HG02759 (cell line): ENCODE measurements around the gene POLR2L.

Source experiments
- ATAC-seq: cut with Tn5 transposase; IDR thresholded peaks from one replicate; pipeline ENCODE4 v1.9.1; 2021; ENCODE audit warnings: mild to moderate bottlenecking, moderate library complexity; ENCODE audit not compliant: unreplicated experiment

Gene POLR2L

GRCh38 chr11:828506-829175 lies 13.7 kb downstream of the POLR2L start:
- ATAC-seq = no peak

- no peak for ATAC-seq
These were observed 14.5 kb downstream of the POLR2L start, which contains the start of gene CRACR2B for GRCh38 chr11:827897-828192. Gene CRACR2B (plus strand): TSS chr11:827919. CDS start chr11:828608, 689 bp downstream.

- ATAC-seq = no peak
These were observed 15.0 kb downstream of the POLR2L start for GRCh38 chr11:827146-827896.

- ATAC-seq = no peak
These were observed 15.5 kb downstream of the POLR2L start for GRCh38 chr11:826836-827145.

- no peak for ATAC-seq
These were observed 16.1 kb downstream of the POLR2L start for GRCh38 chr11:826227-826621.

- no peak for ATAC-seq
These were observed 16.7 kb downstream of the POLR2L start for GRCh38 chr11:825366-826226.

GRCh38 chr11:824942-825341 lies 17.4 kb downstream of the POLR2L start:
- no peak for ATAC-seq

- no peak for ATAC-seq
These were observed 17.9 kb downstream of the POLR2L start for GRCh38 chr11:824292-824880.

- ATAC-seq = no peak
These were observed 18.7 kb downstream of the POLR2L start for GRCh38 chr11:823441-824291.

- ATAC-seq = no peak
These were observed 20.6 kb downstream of the POLR2L start for GRCh38 chr11:821512-822371.

- ATAC-seq = no peak
These were observed 21.4 kb downstream of the POLR2L start for GRCh38 chr11:820655-821511.

GRCh38 chr11:819943-820649 lies 22.2 kb downstream of the POLR2L start:
- peak; percentile 70 for ATAC-seq

GRCh38 chr11:819129-819931 lies 23.0 kb downstream of the POLR2L start:
- peak; percentile 74 for ATAC-seq

GRCh38 chr11:818396-819128 lies 23.8 kb downstream of the POLR2L start, which contains the start of gene PNPLA2:
Gene PNPLA2 (plus strand): TSS chr11:818914. CDS start chr11:819719, 805 bp downstream.
- no peak for ATAC-seq

GRCh38 chr11:816433-816779 lies 25.9 kb downstream of the POLR2L start:
- no peak for ATAC-seq

- no peak for ATAC-seq
These were observed 26.5 kb downstream of the POLR2L start for GRCh38 chr11:815675-816432.
